Measurements from ENCODE around the gene SHD. TPM values are rescaled to one million over a fixed set of nuclear protein-coding genes. Genes with fewer than 3 reads are reported as not detected.

The SHD gene
- total RNA-seq, 1 donor from 2014 or later, result 0.79 TPM

GRCh38 chr19:4258181-4258580 is 20.9 kb upstream of the SHD start:
- Mint-ChIP-seq H3K27ac (ENCODE audit: unreplicated experiment) (no peak overlapping the region), H3K4me1 (ENCODE audit: low read depth, unreplicated experiment) (no peaks in the 10 kb centered on the region)
- H3K4me1 ChIP-seq (ENCODE audit: insufficient read depth, low read length), result no peaks in the 10 kb centered on the region

DNA sequence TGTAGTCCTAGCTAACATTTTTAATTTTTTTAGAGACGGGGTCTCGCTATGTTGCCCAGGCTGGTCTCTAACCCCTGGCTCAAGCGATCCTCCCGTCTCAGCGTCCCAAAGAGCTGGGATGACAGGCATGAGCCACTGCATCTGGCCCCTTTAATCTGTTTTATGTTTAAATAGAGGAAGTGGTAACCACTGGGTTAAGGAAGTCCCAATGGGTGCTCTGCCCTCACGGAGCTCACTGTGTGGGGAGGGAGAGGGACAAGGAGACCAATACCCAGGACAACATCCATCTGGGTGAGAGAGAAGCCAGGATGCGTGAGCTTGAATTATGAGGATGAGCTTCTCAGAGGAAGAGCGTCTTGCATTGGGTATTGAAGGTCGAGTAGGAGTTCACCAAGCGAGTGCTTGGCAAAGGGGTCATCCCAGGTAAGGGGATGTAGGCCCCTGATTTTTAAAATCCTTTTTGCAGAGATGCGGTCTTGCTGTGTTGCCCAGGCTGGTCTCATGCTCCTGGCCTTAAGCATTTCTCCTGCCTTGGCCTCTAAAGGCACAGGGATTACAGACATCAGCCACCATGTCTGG is 18.4 kb upstream of the SHD start:
- FAIRE-seq (no peak), DNase-seq (ENCODE audit: low read depth) (no peak)
- no peak for TF ChIP-seq CTCF (IDR thresholded peaks at IDR 0.05; ENCODE audit: insufficient read depth, low read depth, low read length)
- no peak for TF ChIP-seq EZH2 (IDR thresholded peaks at IDR 0.05; ENCODE audit: insufficient read depth, low read length)
- no peaks in the 10 kb centered on the region for H3K4me1 Mint-ChIP-seq (ENCODE audit: low read depth, unreplicated experiment)
- Histone ChIP-seq H3K4me3 (ENCODE audit: insufficient read depth, low read depth, low read length) (no peak overlapping the region), H3K9ac (ENCODE audit: low read length) (no peak overlapping the region), H3K4me2 (ENCODE audit: low read length) (no peak overlapping the region), H2AFZ (ENCODE audit: low read depth, low read length) (no peak overlapping the region), H3K36me3 (ENCODE audit: insufficient read depth, low read length) (peaks cover 9% of the 10 kb centered on the region), H3K27ac (ENCODE audit: low read depth, low read length) (no peak overlapping the region), H3K4me1 (ENCODE audit: insufficient read depth, low read length) (no peaks in the 10 kb centered on the region), H3K27me3 (ENCODE audit: insufficient read depth, low read length) (no peaks in the 10 kb centered on the region), H3K9me3 (ENCODE audit: insufficient read depth, low read depth, low read length) (peaks cover 3% of the 10 kb centered on the region), H3K79me2 (ENCODE audit: insufficient read depth, low read length) (no peaks in the 10 kb centered on the region), H4K20me1 (ENCODE audit: insufficient read depth, low read length) (no peaks in the 10 kb centered on the region)
- no peaks in the 10 kb centered on the region for H3K27me3 Mint-ChIP-seq (ENCODE audit: low read depth, unreplicated experiment)
- no peak overlapping the region for H3K4me3 Mint-ChIP-seq (ENCODE audit: unreplicated experiment)
- H3K36me3 Mint-ChIP-seq (ENCODE audit: low read depth, unreplicated experiment), result peaks cover 16% of the 10 kb centered on the region
- H3K9me3 Mint-ChIP-seq (ENCODE audit: unreplicated experiment), result no peaks in the 10 kb centered on the region
- H3K27ac Mint-ChIP-seq (ENCODE audit: unreplicated experiment), result no peak overlapping the region

More at GRCh38 chr19:4258181-4258580, 20.9 kb upstream of the SHD start:
- Histone ChIP-seq H4K20me1 (ENCODE audit: insufficient read depth, low read length) (no peaks in the 10 kb centered on the region), H3K9me3 (ENCODE audit: insufficient read depth, low read depth, low read length) (peaks cover 3% of the 10 kb centered on the region), H3K4me2 (ENCODE audit: low read length) (no peak overlapping the region), H2AFZ (ENCODE audit: low read depth, low read length) (no peak overlapping the region), H3K79me2 (ENCODE audit: insufficient read depth, low read length) (no peaks in the 10 kb centered on the region), H3K36me3 (ENCODE audit: insufficient read depth, low read length) (peaks cover 15% of the 10 kb centered on the region), H3K9ac (ENCODE audit: low read length) (no peak overlapping the region), H3K27ac (ENCODE audit: low read depth, low read length) (no peak overlapping the region), H3K27me3 (ENCODE audit: insufficient read depth, low read length) (no peaks in the 10 kb centered on the region), H3K4me3 (ENCODE audit: insufficient read depth, low read depth, low read length) (no peak overlapping the region)
- no peak for TF ChIP-seq EZH2 (IDR thresholded peaks at IDR 0.05; ENCODE audit: insufficient read depth, low read length)
- FAIRE-seq (no peak), DNase-seq (ENCODE audit: low read depth) (no peak)
- H3K36me3 Mint-ChIP-seq (ENCODE audit: low read depth, unreplicated experiment), result peaks cover 24% of the 10 kb centered on the region
- H3K9me3 Mint-ChIP-seq (ENCODE audit: unreplicated experiment), result peaks cover 4% of the 10 kb centered on the region
- no peaks in the 10 kb centered on the region for H3K27me3 Mint-ChIP-seq (ENCODE audit: low read depth, unreplicated experiment)
- no peak overlapping the region for H3K4me3 Mint-ChIP-seq (ENCODE audit: unreplicated experiment)

DNA sequence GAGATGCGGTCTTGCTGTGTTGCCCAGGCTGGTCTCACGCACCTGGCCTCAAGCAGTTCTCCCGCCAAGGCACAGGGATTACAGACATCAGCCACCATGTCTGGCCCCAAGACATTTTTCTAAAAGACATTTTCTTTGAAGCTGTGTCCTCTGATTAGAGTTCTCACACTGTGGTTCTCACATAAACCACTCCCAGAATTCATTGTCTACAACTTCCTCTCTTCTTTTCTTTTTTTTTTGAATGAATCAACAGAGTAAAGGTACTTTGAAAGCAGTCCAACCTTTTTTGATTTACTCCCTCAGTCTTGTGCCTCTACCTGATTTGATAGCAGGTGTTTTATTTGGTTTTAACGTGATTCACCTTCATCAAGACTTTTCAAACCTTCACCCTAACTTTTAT is 14.3 kb upstream of the SHD start:
- H3K9ac ChIP-seq (ENCODE audit: low read length), result no peak overlapping the region
- H3K9me3 Mint-ChIP-seq (ENCODE audit: unreplicated experiment), result no peaks in the 10 kb centered on the region
- H3K4me1 Mint-ChIP-seq (ENCODE audit: low read depth, unreplicated experiment), result no peaks in the 10 kb centered on the region
- no peak overlapping the region for H2AFZ ChIP-seq (ENCODE audit: low read depth, low read length)
- no peaks in the 10 kb centered on the region for H3K9me3 ChIP-seq (ENCODE audit: insufficient read depth, low read depth, low read length)
- no peak overlapping the region for H3K4me2 ChIP-seq (ENCODE audit: low read length)
- no peak overlapping the region for H3K4me3 ChIP-seq (ENCODE audit: insufficient read depth, low read depth, low read length)
- H4K20me1 ChIP-seq (ENCODE audit: insufficient read depth, low read length), result peaks cover 6% of the 10 kb centered on the region
- FAIRE-seq, result no peak
- no peak overlapping the region for H3K4me3 Mint-ChIP-seq (ENCODE audit: unreplicated experiment)
- H3K79me2 ChIP-seq (ENCODE audit: insufficient read depth, low read length), result no peaks in the 10 kb centered on the region
- no peak for DNase-seq (ENCODE audit: low read depth)
- no peaks in the 10 kb centered on the region for H3K27me3 Mint-ChIP-seq (ENCODE audit: low read depth, unreplicated experiment)
- no peak for TF ChIP-seq EZH2 (IDR thresholded peaks at IDR 0.05; ENCODE audit: insufficient read depth, low read length)
- no peak for TF ChIP-seq CTCF (IDR thresholded peaks at IDR 0.05; ENCODE audit: insufficient read depth, low read depth, low read length)
- no peak overlapping the region for H3K27ac ChIP-seq (ENCODE audit: low read depth, low read length)
- no peak overlapping the region for H3K27ac Mint-ChIP-seq (ENCODE audit: unreplicated experiment)
- H3K4me1 ChIP-seq (ENCODE audit: insufficient read depth, low read length), result no peaks in the 10 kb centered on the region
- H3K27me3 ChIP-seq (ENCODE audit: insufficient read depth, low read length), result no peaks in the 10 kb centered on the region
- peaks cover 5% of the 10 kb centered on the region for H3K36me3 ChIP-seq (ENCODE audit: insufficient read depth, low read length)
- peaks cover 7% of the 10 kb centered on the region for H3K36me3 Mint-ChIP-seq (ENCODE audit: low read depth, unreplicated experiment)
